ENCODE data around the gene PTGR3.

- no peak for TF ChIP-seq CTCF (IDR thresholded peaks at IDR 0.05)
- no peak for TF ChIP-seq POLR2A (IDR thresholded peaks at IDR 0.05)
- TF ChIP-seq EP300 (IDR thresholded peaks at IDR 0.05), result no peak
Measured at GRCh38 chr18:75162978-75163377, 46.0 kb downstream of the PTGR3 start.
